Neural progenitor cell (in vitro differentiated cells): ENCODE results near the gene DEXI. TPM values are rescaled to one million over a fixed set of nuclear protein-coding genes. Genes with fewer than 3 reads are reported as not detected.

Source experiments
- DNase-seq: peaks from one replicate; pipeline ENCODE4 v3.0.0-alpha.2; 2016; ENCODE audit warnings: low spot score
- H2AFZ ChIP-seq: fragments of 200-600 bp; sonication (generic); replicated peaks from 2 replicates; pipeline ENCODE4 v1.6.1; 2016; ENCODE audit warnings: antibody characterized with exemption
- H3F3A ChIP-seq: fragments of 200-600 bp; sonication (generic); 2 replicates; pipeline ENCODE4 v1.6.1; 2016; ENCODE audit warnings: antibody characterized with exemption, low read depth
- H3K27ac ChIP-seq: fragments of 200-600 bp; sonication (generic); 2 replicates; pipeline ENCODE4 v1.5.1; 2016; ENCODE audit warnings: mild to moderate bottlenecking
- H3K27me3 ChIP-seq: fragments of 200-600 bp; sonication (generic); 2 replicates; pipeline ENCODE4 v1.6.1; 2016; ENCODE audit warnings: mild to moderate bottlenecking, moderate library complexity
- H3K36me3 ChIP-seq: fragments of 200-600 bp; sonication (generic); 2 replicates; pipeline ENCODE4 v1.5.1; 2016
- H3K4me1 ChIP-seq: fragments of 200-600 bp; sonication (generic); 2 replicates; pipeline ENCODE4 v1.6.1; 2016; ENCODE audit warnings: mixed run types
- H3K4me2 ChIP-seq: fragments of 200-600 bp; sonication (generic); 2 replicates; pipeline ENCODE4 v1.6.1; 2016
- H3K4me3 ChIP-seq: fragments of 200-600 bp; sonication (generic); 2 replicates; pipeline ENCODE4 v1.5.1; 2016
- H3K79me2 ChIP-seq: fragments of 200-600 bp; sonication (generic); 2 replicates; pipeline ENCODE4 v1.6.1; 2016; ENCODE audit warnings: low read depth
- H3K9ac ChIP-seq: fragments of 200-600 bp; sonication (generic); 2 replicates; pipeline ENCODE4 v1.6.1; 2016
- H3K9me3 ChIP-seq: fragments of 200-600 bp; sonication (generic); 2 replicates; pipeline ENCODE4 v1.5.1; 2016; ENCODE audit warnings: low read depth
- H4K20me1 ChIP-seq: fragments of 200-600 bp; sonication (generic); 2 replicates; pipeline ENCODE4 v1.6.1; 2016; ENCODE audit warnings: low read depth
- H3K27ac Mint-ChIP-seq: 3 replicates; pipeline ENCODE4 v1.8.0; 2021; ENCODE audit warnings: mixed read lengths
- H3K27me3 Mint-ChIP-seq: 2 replicates; pipeline ENCODE4 v1.8.0; 2022; ENCODE audit warnings: low read depth, mild to moderate bottlenecking, inconsistent platforms, moderate library complexity, mixed read lengths; ENCODE audit not compliant: insufficient read depth
- H3K36me3 Mint-ChIP-seq: 3 replicates; pipeline ENCODE4 v1.8.0; 2021; ENCODE audit warnings: mixed read lengths
- H3K4me1 Mint-ChIP-seq: 3 replicates; pipeline ENCODE4 v1.8.0; 2021; ENCODE audit warnings: mixed read lengths
- H3K4me3 Mint-ChIP-seq: 3 replicates; pipeline ENCODE4 v1.8.0; 2021; ENCODE audit warnings: mild to moderate bottlenecking, moderate library complexity, mixed read lengths
- H3K9me3 Mint-ChIP-seq: 3 replicates; pipeline ENCODE4 v1.8.0; 2020; ENCODE audit warnings: mixed read lengths
- CTCF ChIP-seq: fragments of 200-600 bp; sonication (generic); IDR thresholded peaks from 2 replicates; pipeline ENCODE4 v1.5.1; 2017; ENCODE audit warnings: antibody characterized with exemption, mild to moderate bottlenecking
- EZH2 ChIP-seq: fragments of 200-600 bp; sonication (generic); IDR thresholded peaks from 2 replicates; pipeline ENCODE4 v1.6.1; 2017; ENCODE audit warnings: antibody characterized with exemption, mild to moderate bottlenecking, moderate library complexity
- EZH2phosphoT487 ChIP-seq: fragments of 200-600 bp; sonication (generic); IDR thresholded peaks from 2 replicates; pipeline ENCODE4 v1.6.1; 2017; ENCODE audit warnings: antibody characterized with exemption
- total RNA-seq: library from RNA; depleted of rRNA; stranded (reverse); fragments of >200 nt; gene quantifications from 2 replicates; pipeline ENCODE4 v1.2.3, GENCODE V29; 2015; ENCODE audit warnings: low replicate concordance

The DEXI gene
- total RNA-seq, 1 donor from 2014 or later, result 16.4 TPM

GRCh38 chr16:10885246-10885645 lies 57.0 kb downstream of the DEXI start:
- Histone ChIP-seq H3K36me3 (no peaks in the 10 kb centered on the region), H3K27me3 (peaks cover 18% of the 10 kb centered on the region), H3K4me1 (no peaks in the 10 kb centered on the region), H3K4me2 (no peak overlapping the region), H3K79me2 (no peaks in the 10 kb centered on the region), H2AFZ (no peak overlapping the region), H3F3A (no peaks in the 10 kb centered on the region), H3K9ac (no peak overlapping the region), H3K4me3 (no peak overlapping the region), H3K9me3 (no peaks in the 10 kb centered on the region), H4K20me1 (peaks cover 5% of the 10 kb centered on the region), H3K27ac (no peak overlapping the region)
- Mint-ChIP-seq H3K4me1 (no peaks in the 10 kb centered on the region), H3K27ac (no peak overlapping the region), H3K9me3 (no peaks in the 10 kb centered on the region), H3K36me3 (no peaks in the 10 kb centered on the region), H3K27me3 (peaks cover 8% of the 10 kb centered on the region), H3K4me3 (no peak overlapping the region)
- DNase-seq, result no peak
- TF ChIP-seq EZH2phosphoT487 (no peak), CTCF (no peak)

- no peak overlapping the region for H3K4me3 Mint-ChIP-seq
- no peak overlapping the region for H3K4me3 ChIP-seq
- H3K9me3 ChIP-seq, result no peaks in the 10 kb centered on the region
- no peaks in the 10 kb centered on the region for H3F3A ChIP-seq
- H3K4me1 ChIP-seq, result peaks cover 5% of the 10 kb centered on the region
- peaks cover 8% of the 10 kb centered on the region for H3K27me3 Mint-ChIP-seq
- H3K27me3 ChIP-seq, result peaks cover 40% of the 10 kb centered on the region
- DNase-seq, result no peak
- no peak overlapping the region for H3K4me2 ChIP-seq
- no peak overlapping the region for H3K9ac ChIP-seq
- H3K27ac ChIP-seq, result no peak overlapping the region
- H3K36me3 ChIP-seq, result no peaks in the 10 kb centered on the region
- no peaks in the 10 kb centered on the region for H3K4me1 Mint-ChIP-seq
- no peaks in the 10 kb centered on the region for H3K79me2 ChIP-seq
- H3K27ac Mint-ChIP-seq, result no peak overlapping the region
- TF ChIP-seq EZH2 (no peak), EZH2phosphoT487 (no peak), CTCF (no peak)
- no peak overlapping the region for H2AFZ ChIP-seq
- no peaks in the 10 kb centered on the region for H3K9me3 Mint-ChIP-seq
- no peaks in the 10 kb centered on the region for H3K36me3 Mint-ChIP-seq
- peaks cover under 1% of the 10 kb centered on the region for H4K20me1 ChIP-seq
These were observed 59.3 kb downstream of the DEXI start for GRCh38 chr16:10883004-10883403.

- H3K79me2 ChIP-seq, result no peaks in the 10 kb centered on the region
- no peak for DNase-seq
- H3K27ac Mint-ChIP-seq, result no peak overlapping the region
- no peaks in the 10 kb centered on the region for H3F3A ChIP-seq
- peaks cover 50% of the 10 kb centered on the region for H3K27me3 ChIP-seq
- no peaks in the 10 kb centered on the region for H3K9me3 Mint-ChIP-seq
- no peaks in the 10 kb centered on the region for H3K9me3 ChIP-seq
- H3K4me2 ChIP-seq, result no peak overlapping the region
- H3K4me1 Mint-ChIP-seq, result no peaks in the 10 kb centered on the region
- TF ChIP-seq EZH2phosphoT487 (no peak), CTCF (no peak), EZH2 (no peak)
- no peaks in the 10 kb centered on the region for H4K20me1 ChIP-seq
- H3K4me1 ChIP-seq, result peaks cover 5% of the 10 kb centered on the region
- H3K9ac ChIP-seq, result no peak overlapping the region
- H3K4me3 ChIP-seq, result no peak overlapping the region
- no peak overlapping the region for H3K4me3 Mint-ChIP-seq
- H3K36me3 Mint-ChIP-seq, result no peaks in the 10 kb centered on the region
- H2AFZ ChIP-seq, result no peak overlapping the region
- no peaks in the 10 kb centered on the region for H3K36me3 ChIP-seq
- H3K27me3 Mint-ChIP-seq, result peaks cover 6% of the 10 kb centered on the region
- H3K27ac ChIP-seq, result no peak overlapping the region
These were observed 60.7 kb downstream of the DEXI start for GRCh38 chr16:10881479-10882030.
